CD4-positive, alpha-beta T cell treated with Interleukin-15 for 1 hour (primary cell): ENCODE data around the gene LSR.

ENCODE experiments used
- DNase-seq: peaks from one replicate; pipeline ENCODE4 v3.0.0-alpha.2; 2020

LSR gene

GRCh38 chr19:35305181-35305580, 56.4 kb downstream of the LSR start:
- no peak for DNase-seq

GRCh38 chr19:35306473-35307246, 57.9 kb downstream of the LSR start:
- DNase-seq, result no peak

DNA sequence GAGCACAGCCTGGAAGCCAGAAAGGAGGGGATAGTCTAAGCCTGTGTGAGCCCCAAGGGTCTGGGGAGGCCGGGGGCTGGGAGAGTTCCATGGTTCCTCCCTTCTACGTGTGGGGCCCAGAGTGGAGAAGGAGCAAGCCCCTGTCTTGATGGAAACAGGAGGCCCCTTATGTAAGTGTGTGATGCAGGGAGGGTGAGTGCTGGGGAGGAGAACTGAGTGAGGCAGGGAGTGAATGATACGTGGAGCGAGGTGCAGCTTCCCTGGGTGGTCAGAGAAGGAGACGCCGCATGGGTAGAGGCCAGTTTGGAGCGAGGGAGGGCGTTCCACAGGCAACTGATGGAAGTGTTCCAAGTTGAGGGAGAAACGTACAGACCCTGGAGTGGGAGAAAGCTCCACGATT, 59.1 kb downstream of the LSR start:
- DNase-seq, result no peak

DNA sequence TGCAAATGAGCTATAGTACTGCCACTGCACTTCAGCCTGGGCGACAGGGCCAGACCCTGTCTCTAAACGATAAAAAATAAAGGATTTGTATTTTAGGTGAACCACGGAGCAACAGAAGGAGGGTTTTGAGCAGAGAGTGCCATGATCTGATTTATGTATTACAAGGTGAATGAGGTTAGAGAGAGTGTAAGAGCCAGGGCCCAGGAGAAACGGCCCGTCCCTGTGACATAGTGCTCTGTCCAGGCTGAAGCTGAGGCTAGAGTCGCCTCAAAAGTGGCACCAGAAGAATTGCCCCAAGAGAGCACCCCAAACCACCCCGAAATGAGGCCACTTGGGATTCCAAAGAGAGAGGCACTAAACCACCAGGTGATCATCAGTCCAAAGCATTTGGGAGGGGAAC, 60.1 kb downstream of the LSR start:
- DNase-seq, result no peak

DNA sequence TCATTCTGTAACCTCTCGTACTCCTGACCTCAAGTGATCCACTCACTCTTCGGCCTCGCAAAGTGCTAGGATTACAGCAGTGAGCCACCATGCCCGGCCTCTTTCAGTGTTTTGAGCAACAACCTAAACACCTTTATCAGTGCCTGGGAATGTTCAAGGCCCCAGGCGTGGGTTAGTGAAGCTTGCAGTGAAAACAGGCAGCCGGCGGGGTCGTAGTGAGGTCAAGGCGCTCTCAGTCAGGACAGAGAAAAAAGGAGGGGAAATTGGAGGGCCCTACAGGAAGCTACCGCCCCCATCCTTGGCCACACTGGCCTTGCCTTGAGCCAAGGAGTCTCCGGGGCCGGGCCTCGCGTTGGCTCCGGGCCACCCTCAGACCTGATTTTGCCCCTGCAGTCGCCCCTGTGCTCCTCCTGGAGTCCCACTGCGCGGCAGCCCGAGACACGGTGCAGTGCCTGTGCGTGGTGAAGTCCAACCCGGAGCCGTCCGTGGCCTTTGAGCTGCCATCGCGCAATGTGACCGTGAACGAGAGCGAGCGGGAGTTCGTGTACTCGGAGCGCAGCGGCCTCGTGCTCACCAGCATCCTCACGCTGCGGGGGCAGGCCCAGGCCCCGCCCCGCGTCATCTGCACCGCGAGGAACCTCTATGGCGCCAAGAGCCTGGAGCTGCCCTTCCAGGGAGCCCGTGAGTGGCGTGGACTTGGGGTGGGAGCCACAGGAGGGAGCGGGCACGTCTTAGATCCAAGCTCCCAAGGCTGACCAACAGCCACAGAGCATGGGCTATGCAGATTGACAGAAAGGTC, 60.9 kb downstream of the LSR start:
- no peak for DNase-seq

GRCh38 chr19:35310331-35310730, 61.5 kb downstream of the LSR start:
- no peak for DNase-seq

DNA sequence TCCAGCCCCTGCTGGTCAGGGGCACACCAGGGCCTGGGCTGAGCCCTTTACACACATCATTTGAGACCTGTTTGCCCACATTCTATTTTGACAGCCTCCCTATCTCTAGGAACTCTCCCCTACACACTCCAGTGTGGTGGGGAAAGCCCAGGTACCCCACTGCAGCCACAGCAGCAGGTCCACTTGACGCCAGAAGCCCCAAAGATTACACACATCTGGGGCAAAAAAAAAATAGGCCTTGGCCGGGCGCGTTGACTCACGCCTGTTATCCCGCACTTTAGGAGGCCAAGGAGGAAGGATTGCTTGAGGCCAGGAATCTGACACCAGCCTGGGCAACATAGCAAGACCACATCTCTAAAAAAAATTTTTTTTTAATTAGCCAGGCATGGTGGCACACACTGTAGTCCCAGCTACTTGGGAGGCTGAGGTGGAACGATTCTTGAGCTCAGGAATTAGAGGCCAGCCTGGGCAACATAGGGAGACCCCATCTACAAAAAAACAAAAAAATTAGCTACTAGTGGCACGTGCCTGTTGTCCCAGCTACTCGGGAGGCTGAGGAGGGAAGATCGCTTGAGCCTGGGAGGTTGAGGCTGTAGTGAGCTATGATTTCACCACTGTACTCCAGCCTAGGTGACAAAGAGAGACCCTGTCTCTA, 62.1 kb downstream of the LSR start:
- DNase-seq, result no peak

DNA sequence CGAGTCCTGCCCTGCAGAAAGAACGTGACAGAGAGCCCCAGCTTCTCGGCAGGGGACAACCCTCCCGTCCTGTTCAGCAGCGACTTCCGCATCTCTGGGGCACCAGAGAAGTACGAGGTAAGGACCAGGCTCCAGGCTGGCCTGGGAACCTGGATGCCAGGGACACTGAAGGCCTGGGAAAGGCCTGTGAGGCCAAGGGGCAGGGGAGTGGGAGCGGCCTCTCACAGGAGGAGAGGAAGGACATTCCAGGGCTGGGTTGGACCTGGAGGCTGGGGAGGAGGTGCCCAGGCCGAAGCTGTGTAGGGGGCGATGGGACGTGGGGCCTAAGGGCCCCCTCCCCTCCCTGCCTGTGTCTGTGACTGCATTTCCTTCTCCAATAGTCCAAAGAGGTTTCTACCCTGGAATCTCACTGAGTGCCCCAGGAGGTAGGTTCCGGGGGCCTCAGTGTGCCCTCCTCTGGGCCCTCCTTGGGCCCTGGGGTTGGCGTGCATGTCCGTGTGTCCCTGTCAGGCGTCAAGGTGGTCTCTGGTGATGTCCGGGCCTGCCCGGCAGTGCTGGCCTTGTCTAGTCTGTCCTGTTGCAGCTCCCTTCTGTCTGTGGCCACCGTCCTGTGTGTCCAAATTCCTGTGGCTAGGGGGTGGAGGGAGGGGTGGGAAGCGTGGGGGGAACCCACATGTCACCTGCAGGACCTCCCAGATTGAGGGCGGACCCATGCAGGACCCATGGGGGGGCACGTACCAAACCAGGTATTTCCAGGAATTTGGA, 63.3 kb downstream of the LSR start:
- no peak for DNase-seq

GRCh38 chr19:35313587-35313986, 64.8 kb downstream of the LSR start:
- DNase-seq, result no peak

DNA sequence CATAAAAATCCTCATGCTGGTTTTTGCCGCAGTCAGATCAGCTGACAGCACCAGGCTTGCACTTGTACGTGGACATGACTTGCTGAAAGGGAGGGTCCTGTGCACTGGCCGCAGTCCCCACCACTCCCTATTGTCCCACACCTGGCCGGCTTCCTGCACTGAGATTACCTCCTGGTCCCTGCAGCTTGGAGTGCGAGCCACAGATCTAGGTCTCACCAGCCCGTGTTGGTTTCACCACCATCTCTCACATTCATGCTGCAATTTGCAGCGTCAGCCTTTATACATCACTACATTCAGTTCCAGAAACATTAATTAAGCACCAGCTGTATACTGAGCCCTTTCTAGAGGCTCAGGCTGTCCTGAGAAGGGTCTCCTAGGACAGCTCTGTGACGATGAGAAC, 65.2 kb downstream of the LSR start:
- DNase-seq, result no peak

GRCh38 chr19:35314858-35315470, 66.2 kb downstream of the LSR start:
- DNase-seq, result no peak

GRCh38 chr19:35315883-35316282, 67.1 kb downstream of the LSR start:
- DNase-seq, result no peak

GRCh38 chr19:35316560-35316959, 67.8 kb downstream of the LSR start:
- no peak for DNase-seq
